Right lobe of liver (tissue), 6 donors: ENCODE data around the gene ARNT2. TPM values are rescaled to one million over a fixed set of nuclear protein-coding genes. Genes with fewer than 3 reads are reported as not detected.

ENCODE experiments used
- ATAC-seq, 4 donors: fragments of 200-7000 bp; cut with Tn5 transposase; one replicate each; pipeline ENCODE4 v1.9.1; 2020; ENCODE audit warnings: mild to moderate bottlenecking in 4 of 4, moderate library complexity in 4 of 4
- DNase-seq, 3 donors: peaks; one replicate each; pipeline ENCODE4 v3.0.0-alpha.2; 2020
- H3K27ac ChIP-seq, 3 donors: fragments of 200-600 bp; one replicate each; pipeline ENCODE4 v1.8.0; 2022
- H3K27me3 ChIP-seq, 2 donors: fragments of 200-600 bp; one replicate each; pipeline ENCODE4 v1.8.0; 2022
- H3K36me3 ChIP-seq, 4 donors: fragments of 200-600 bp; sonication (generic) in 1 of 4; one replicate each; pipeline versions ENCODE4 v1.5.1 to v1.8.0; 2017 to 2022; ENCODE audit warnings: control low read depth in 1 of 4
- H3K4me1 ChIP-seq, 4 donors: fragments of 200-600 bp; sonication (generic) in 1 of 4; one replicate each; pipeline versions ENCODE4 v1.5.1 to v1.8.0; 2017 to 2022; ENCODE audit warnings: control low read depth in 1 of 4
- H3K4me3 ChIP-seq, 3 donors: fragments of 200-600 bp; one replicate each; pipeline ENCODE4 v1.8.0; 2022
- H3K9me3 ChIP-seq, 4 donors: fragments of 200-600 bp; sonication (generic) in 1 of 4; one replicate each; pipeline versions ENCODE4 v1.5.1 to v1.8.0; 2017 to 2022; ENCODE audit warnings: control low read depth in 1 of 4
- POLR2A ChIP-seq: fragments of 450-650 bp; IDR thresholded peaks from one replicate; pipeline ENCODE4 v1.6.1; 2017; ENCODE audit warnings: antibody characterized with exemption, mild to moderate bottlenecking
- WGBS: methylation state at CpG from one replicate; pipeline ENCODE4 v1.1.6; 2018; ENCODE audit warnings: low coverage, low lambda C conversion rate; ENCODE audit not compliant: insufficient coverage; ENCODE audit errors: missing lambda C conversion rate; 5-methylcytosine and 5-hydroxymethylcytosine counted together
- intact Hi-C, 2 donors: fragments of 100-400 bp; cut with DNase I; formaldehyde crosslinking; loops; one replicate each; pipeline versions ENCODE4 v1.11.2 to v1.14.1; 2022
- total RNA-seq, 6 experiments: library from RNA; depleted of rRNA in 2 of 6; stranded (reverse); fragments of >200 nt in 2 of 6; fragmentation: NEBNext Ultra II Directional in 3 of 6; extraction: Animal tissue kit (Norgen Biotek cat#: 25700) in 3 of 6; gene quantifications; one replicate each; pipeline versions ENCODE4 v1.1.0 to v1.2.4, GENCODE V29; 2016 to 2023
- TF ChIP-seq, protein P1 (sequence below), 4 donors: fragments of 200-600 bp in 3 of 4; fragments of 450-650 bp in 1 of 4; IDR thresholded peaks; one replicate each; pipeline versions ENCODE4 v1.5.1 to v1.8.0; 2016 to 2022; ENCODE audit warnings: antibody characterized with exemption in 4 of 4, mild to moderate bottlenecking in 2 of 4
- donor health status: DM: no; HTN: yes; CAD: no.
- donor health status: DM: no; HTN: no; CAD: no.
- donor health status: DM: no; HTN: no; CAD: no.
- donor health status: DM: no; HTN: yes; CAD: no.
- donor health status: DM: no; HTN: yes; CAD: no.

The ARNT2 gene
- total RNA-seq, 6 experiments from 2014 or later, result 0.12 to 1.3 (median 0.46) TPM

DNA sequence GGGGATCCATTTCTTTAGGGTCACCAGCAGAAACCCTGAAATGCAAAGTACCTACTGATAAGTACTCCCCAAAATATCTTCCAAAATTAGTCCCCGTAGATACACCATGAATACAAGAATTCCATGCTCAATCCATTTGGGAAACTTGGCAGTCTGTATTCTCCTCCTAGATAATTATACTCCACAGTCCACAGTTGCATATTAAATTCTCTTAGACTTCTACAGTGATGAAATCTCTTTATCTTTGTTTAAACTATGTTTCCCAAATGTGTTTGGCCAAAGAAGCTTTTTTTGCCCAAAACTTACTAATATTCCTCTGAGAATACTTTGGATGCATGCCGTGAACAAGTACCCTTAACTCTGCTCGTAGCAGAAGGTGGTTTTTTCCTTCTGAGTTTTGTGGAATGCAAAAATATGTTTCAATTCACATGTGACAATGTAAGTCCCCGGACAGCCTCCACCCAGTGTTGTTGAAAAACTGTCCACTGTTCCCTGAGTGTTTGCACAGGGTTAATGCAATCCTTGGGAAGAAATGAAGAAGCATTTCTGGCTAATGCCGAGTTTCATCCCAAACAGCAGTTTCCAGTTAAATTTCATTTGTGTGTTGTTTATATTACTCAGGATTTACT lies 126.7 kb downstream of the ARNT2 start:
- no peak for ATAC-seq
- H3K4me1 ChIP-seq, result no peaks in the 10 kb centered on the region
- intact Hi-C loops, result no loop called here
- 43% methylated on average over 5 of the region's 5 CpGs for WGBS
- no peak for DNase-seq
- no peaks in the 10 kb centered on the region for H3K9me3 ChIP-seq
- no peaks in the 10 kb centered on the region for H3K27me3 ChIP-seq
- H3K36me3 ChIP-seq, result no peaks in the 10 kb centered on the region
- H3K4me3 ChIP-seq, result no peak overlapping the region
- no peak for TF ChIP-seq POLR2A
- TF ChIP-seq, protein P1, sequence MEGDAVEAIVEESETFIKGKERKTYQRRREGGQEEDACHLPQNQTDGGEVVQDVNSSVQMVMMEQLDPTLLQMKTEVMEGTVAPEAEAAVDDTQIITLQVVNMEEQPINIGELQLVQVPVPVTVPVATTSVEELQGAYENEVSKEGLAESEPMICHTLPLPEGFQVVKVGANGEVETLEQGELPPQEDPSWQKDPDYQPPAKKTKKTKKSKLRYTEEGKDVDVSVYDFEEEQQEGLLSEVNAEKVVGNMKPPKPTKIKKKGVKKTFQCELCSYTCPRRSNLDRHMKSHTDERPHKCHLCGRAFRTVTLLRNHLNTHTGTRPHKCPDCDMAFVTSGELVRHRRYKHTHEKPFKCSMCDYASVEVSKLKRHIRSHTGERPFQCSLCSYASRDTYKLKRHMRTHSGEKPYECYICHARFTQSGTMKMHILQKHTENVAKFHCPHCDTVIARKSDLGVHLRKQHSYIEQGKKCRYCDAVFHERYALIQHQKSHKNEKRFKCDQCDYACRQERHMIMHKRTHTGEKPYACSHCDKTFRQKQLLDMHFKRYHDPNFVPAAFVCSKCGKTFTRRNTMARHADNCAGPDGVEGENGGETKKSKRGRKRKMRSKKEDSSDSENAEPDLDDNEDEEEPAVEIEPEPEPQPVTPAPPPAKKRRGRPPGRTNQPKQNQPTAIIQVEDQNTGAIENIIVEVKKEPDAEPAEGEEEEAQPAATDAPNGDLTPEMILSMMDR (IDR thresholded peaks at IDR 0.05), result no peak
- H3K27ac ChIP-seq, result no peak overlapping the region

DNA sequence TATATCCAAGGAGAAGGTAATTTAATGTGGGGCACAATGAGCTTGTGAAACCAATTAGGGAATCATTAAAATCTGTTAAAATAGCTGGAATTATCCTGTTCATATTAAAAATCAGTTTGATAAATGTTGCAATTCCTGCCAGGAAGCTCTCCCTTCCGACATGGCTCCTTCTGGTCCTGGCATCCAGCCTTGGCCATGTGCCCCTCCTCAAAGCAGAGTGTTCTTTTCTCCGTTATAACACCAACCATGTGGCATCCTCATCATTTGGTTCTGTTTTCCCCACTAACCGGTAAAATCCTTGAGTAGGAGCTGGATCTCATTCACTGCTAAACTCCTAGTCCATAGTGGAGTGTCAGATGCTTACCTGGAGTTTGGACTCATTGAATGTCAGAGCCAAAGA lies 127.2 kb downstream of the ARNT2 start:
- intact Hi-C loops, result no loop called here

DNA sequence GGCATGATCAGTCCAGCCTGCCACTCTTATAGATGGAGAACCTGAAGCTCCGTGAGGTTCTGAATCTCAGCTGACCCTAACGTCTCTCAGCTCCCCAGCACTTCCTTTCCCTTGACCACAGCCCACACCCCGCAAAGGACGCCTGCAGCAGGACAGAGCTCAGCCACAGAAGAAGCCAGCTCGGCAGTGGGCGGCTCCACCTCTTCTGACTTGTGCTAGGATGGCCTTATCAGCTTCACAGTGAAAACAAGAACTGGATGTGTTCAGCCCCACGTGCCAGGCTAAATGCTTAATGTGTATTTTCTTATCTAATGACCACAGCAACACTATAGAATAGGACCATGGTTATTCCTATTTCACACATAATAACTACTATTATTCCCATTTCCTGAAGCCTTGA lies 127.6 kb downstream of the ARNT2 start:
- Histone ChIP-seq H3K4me3 (no peak overlapping the region), H3K36me3 (no peaks in the 10 kb centered on the region), H3K27ac (no peak overlapping the region), H3K4me1 (no peaks in the 10 kb centered on the region), H3K27me3 (no peaks in the 10 kb centered on the region), H3K9me3 (no peaks in the 10 kb centered on the region)
- TF ChIP-seq POLR2A, result no peak
- TF ChIP-seq, protein P1 (IDR thresholded peaks at IDR 0.05), result no peak
- ATAC-seq (peak; percentile 38 to 47 (median 44)), DNase-seq (no peak)
- intact Hi-C loops, result no loop called here
- WGBS, result 10% methylated on average over 2 of the region's 7 CpGs

More for the DNA sequence above, 127.2 kb downstream of the ARNT2 start:
- H3K4me1 ChIP-seq, result no peaks in the 10 kb centered on the region
- 51% methylated on average over 3 of the region's 3 CpGs for WGBS
- DNase-seq (no peak), ATAC-seq (peak in 2 of 4 donors; percentile 12)
- no peaks in the 10 kb centered on the region for H3K36me3 ChIP-seq
- no peak overlapping the region for H3K27ac ChIP-seq
- no peak for TF ChIP-seq POLR2A
- TF ChIP-seq, protein P1 (IDR thresholded peaks at IDR 0.05), result no peak
- H3K27me3 ChIP-seq, result no peaks in the 10 kb centered on the region
- H3K4me3 ChIP-seq, result no peak overlapping the region
- H3K9me3 ChIP-seq, result no peaks in the 10 kb centered on the region

DNA sequence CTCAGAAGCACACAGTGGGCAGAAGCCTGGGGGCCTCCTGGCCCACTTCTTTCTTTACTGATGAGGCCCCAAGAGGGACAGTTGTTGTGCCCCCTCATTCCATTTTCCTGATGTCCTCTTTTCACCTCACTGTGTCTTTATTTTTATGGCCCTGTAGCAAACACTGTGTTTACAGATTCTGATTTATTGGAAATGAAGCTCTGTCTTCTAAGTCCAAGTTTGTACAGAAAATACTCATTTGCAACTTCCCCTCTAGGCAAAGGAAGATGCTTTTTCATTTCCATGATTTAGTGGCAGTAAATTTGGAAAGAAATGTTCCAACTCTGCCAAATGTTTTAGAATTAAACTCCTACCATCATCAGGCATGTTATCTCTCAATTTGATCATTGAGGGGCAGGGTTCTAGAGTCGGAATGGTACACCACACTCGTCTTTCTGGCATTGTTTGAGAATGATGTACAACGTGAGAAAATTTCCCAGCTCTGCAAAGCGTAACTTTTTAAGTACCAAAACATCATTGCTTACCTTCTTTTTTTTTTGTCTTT lies 129.7 kb downstream of the ARNT2 start:
- no peak for DNase-seq
- Histone ChIP-seq H3K36me3 (no peaks in the 10 kb centered on the region), H3K9me3 (no peaks in the 10 kb centered on the region), H3K4me1 (no peaks in the 10 kb centered on the region), H3K27me3 (no peaks in the 10 kb centered on the region), H3K4me3 (no peak overlapping the region), H3K27ac (no peak overlapping the region)
- 55% methylated on average over 4 of the region's 4 CpGs for WGBS
- intact Hi-C loops, result no loop called here
- no peak for ATAC-seq
- TF ChIP-seq POLR2A, result no peak
- TF ChIP-seq, protein P1 (IDR thresholded peaks at IDR 0.05), result no peak
